Measurements from ENCODE around the gene RAPGEF5.

GRCh38 chr7:22255834-22256233 lies 101.1 kb downstream of the RAPGEF5 start:
- no peak for TF ChIP-seq CTCF (IDR thresholded peaks at IDR 0.05)
- no peak for TF ChIP-seq POLR2A (IDR thresholded peaks at IDR 0.05)
